ENCODE data around the gene DBX2. TPM values are rescaled to one million over a fixed set of nuclear protein-coding genes. Genes with fewer than 3 reads are reported as not detected.

DBX2 gene
- total RNA-seq = not detected in 2 replicates

GRCh38 chr12:45050751-45051571 lies at the start of gene DBX2:
DBX2 (minus strand) TSS chr12:45051099; CDS start chr12:45050927, 172 bp downstream.

Other genes starting within 250 kb of the DBX2 start
- gene NELL2, start 174.8 kb downstream of the DBX2 start, total RNA-seq = under 0.01 TPM in 1 of 2 replicates, not detected in the other
- gene ANO6, start 165.0 kb upstream of the DBX2 start, total RNA-seq = 66.8 and 125 TPM in 2 replicates